CD8-positive, alpha-beta memory T cell (primary cell): ENCODE results near the gene CACNA1C. TPM values are rescaled to one million over a fixed set of nuclear protein-coding genes. Genes with fewer than 3 reads are reported as not detected.

ENCODE experiments used
- CTCF ChIA-PET: fragments of 350-600 bp; sonication (Branson Sonifier 250); formaldehyde crosslinking; loops from one replicate; lab custom pipeline; 2021; ENCODE audit warnings: antibody characterized with exemption; lab: Charles Lee
- POLR2A ChIA-PET: fragments of 350-600 bp; sonication (Branson Sonifier 250); formaldehyde crosslinking; loops from one replicate; lab custom pipeline; 2021; ENCODE audit warnings: antibody characterized with exemption; lab: Charles Lee
- DNase-seq, 5 donors: peaks; one replicate each; pipeline versions ENCODE4 v3.0.0 to v3.0.0-alpha.2; 2020 to 2022; ENCODE audit warnings: mixed read lengths in 1 of 5
- H3K27ac ChIP-seq: one replicate; pipeline ENCODE4 v1.7.0; 2013; ENCODE audit warnings: low read depth, mild to moderate bottlenecking, low read length, moderate library complexity
- H3K27me3 ChIP-seq: 2 replicates; pipeline ENCODE4 v1.7.0; 2013; ENCODE audit warnings: low read length, mild to moderate bottlenecking; ENCODE audit not compliant: insufficient read depth, poor library complexity, severe bottlenecking
- H3K36me3 ChIP-seq: 2 replicates; pipeline ENCODE4 v1.7.0; 2013; ENCODE audit warnings: mild to moderate bottlenecking, low read length, moderate library complexity; ENCODE audit not compliant: insufficient read depth
- H3K4me1 ChIP-seq: 2 replicates; pipeline ENCODE4 v1.7.0; 2013; ENCODE audit warnings: mild to moderate bottlenecking, low read length, moderate library complexity; ENCODE audit not compliant: insufficient read depth
- H3K4me3 ChIP-seq: 2 replicates; pipeline ENCODE4 v1.7.0; 2013; ENCODE audit warnings: mild to moderate bottlenecking, low read length
- H3K9me3 ChIP-seq: 2 replicates; pipeline ENCODE4 v1.7.0; 2013; ENCODE audit warnings: mild to moderate bottlenecking, low read length
- H3K27ac Mint-ChIP-seq, 8 donors: one replicate each; pipeline ENCODE4 v1.8.0; 2020 to 2021; ENCODE audit warnings: mixed read lengths in 8 of 8, mild to moderate bottlenecking in 6 of 8, inconsistent platforms in 3 of 8, moderate library complexity in 3 of 8
- H3K27me3 Mint-ChIP-seq, 2 donors: one replicate each; pipeline ENCODE4 v1.8.0; 2020 to 2021; ENCODE audit warnings: mixed read lengths in 2 of 2, mild to moderate bottlenecking in 1 of 2, moderate library complexity in 1 of 2
- H3K36me3 Mint-ChIP-seq, 3 donors: one replicate each; pipeline ENCODE4 v1.8.0; 2020 to 2021; ENCODE audit warnings: mixed read lengths in 3 of 3, inconsistent platforms in 1 of 3, mild to moderate bottlenecking in 1 of 3
- H3K4me1 Mint-ChIP-seq, 3 donors: one replicate each; pipeline ENCODE4 v1.8.0; 2020 to 2021; ENCODE audit warnings: mixed read lengths in 3 of 3, inconsistent platforms in 1 of 3, mild to moderate bottlenecking in 1 of 3
- H3K4me3 Mint-ChIP-seq, 7 donors: one replicate each; pipeline ENCODE4 v1.8.0; 2020 to 2021; ENCODE audit warnings: mixed read lengths in 7 of 7, mild to moderate bottlenecking in 6 of 7, moderate library complexity in 4 of 7, inconsistent platforms in 2 of 7
- H3K9me3 Mint-ChIP-seq, 5 donors: one replicate each; pipeline ENCODE4 v1.8.0; 2020 to 2022; ENCODE audit warnings: mixed read lengths in 5 of 5, mild to moderate bottlenecking in 3 of 5, moderate library complexity in 2 of 5, inconsistent platforms in 1 of 5
- polyA plus RNA-seq: library from polyadenylated mRNA; unstranded; fragments of 300-500 nt; fragmentation: Illumina TruSeq; gene quantifications from one replicate; pipeline ENCODE4 v1.2.3, GENCODE V29; 2021
- total RNA-seq, 2 experiments: library from RNA; stranded (reverse); gene quantifications; one replicate each; pipeline ENCODE4 v1.2.3, GENCODE V29; 2021

CACNA1C gene
- total and polyA plus RNA-seq, 3 experiments from 2014 or later: 0.04 to 0.10 (median 0.04) TPM

DNA sequence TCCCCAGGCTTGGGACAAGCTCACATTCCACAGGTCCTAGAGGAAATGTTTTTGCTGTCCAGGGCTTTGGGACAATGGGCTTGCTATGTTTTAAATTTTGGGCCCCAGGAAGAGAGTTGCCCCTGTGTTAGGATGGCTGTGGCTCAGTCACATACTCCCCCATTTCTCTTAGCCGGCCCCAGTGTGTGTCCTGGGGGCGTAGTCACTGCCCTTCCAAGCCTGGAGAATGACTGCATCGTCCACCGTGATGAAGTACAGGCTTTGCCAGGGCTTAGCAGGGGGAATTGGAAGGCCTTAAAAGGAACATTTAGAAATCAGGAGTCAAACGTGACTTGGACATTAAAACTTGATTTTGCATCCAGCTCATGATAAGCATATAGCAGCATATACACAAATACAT lies 293.6 kb downstream of the CACNA1C start:
- Histone ChIP-seq H3K4me1 (no peaks in the 10 kb centered on the region), H3K9me3 (no peaks in the 10 kb centered on the region), H3K27ac (no peak overlapping the region), H3K36me3 (no peaks in the 10 kb centered on the region), H3K27me3 (no peaks in the 10 kb centered on the region), H3K4me3 (no peak overlapping the region)
- Mint-ChIP-seq H3K36me3 (no peaks in the 10 kb centered on the region), H3K9me3 (no peaks in the 10 kb centered on the region), H3K27me3 (peaks cover 6 to 15% of the 10 kb centered on the region in 2 donors), H3K4me3 (no peak overlapping the region), H3K4me1 (no peaks in the 10 kb centered on the region), H3K27ac (no peak overlapping the region)
- ChIA-PET POLR2A (no interaction called here), CTCF (no interaction called here)
- no peak for DNase-seq

DNA sequence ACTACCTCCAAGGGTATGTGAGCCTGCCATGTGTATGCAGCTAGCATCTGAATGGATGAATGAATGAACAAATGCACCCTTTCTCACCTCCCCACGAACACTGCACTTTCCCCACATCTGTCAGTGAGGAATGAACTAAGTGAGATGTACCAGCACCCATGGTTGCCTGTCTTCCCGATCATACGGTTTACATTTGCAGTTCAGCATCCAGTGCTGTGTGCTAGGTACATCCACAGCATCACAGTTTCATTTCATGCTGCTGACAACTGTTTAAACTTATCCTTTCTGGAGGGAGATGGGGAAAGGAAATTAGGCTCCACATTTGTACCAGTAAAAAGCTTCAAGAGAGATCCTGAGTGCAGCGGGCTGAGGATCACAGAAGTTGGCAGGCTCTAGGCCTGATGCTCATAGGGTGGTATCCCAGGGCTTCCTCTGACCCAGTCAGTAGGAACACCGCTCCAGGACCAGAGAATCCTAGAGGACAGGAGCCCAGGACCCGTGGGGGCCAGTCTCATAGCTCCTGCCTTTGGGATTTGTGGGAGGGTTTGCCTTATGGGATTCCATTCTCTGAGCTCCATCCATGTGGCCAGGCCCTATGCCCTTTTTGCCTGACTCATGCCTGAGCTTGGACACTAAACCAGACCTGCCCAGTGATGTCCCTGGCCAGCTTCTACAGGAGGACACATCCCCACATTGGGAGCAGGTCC lies 294.5 kb downstream of the CACNA1C start:
- ChIA-PET POLR2A (no interaction called here), CTCF (no interaction called here)
- no peak overlapping the region for H3K27ac ChIP-seq
- H3K4me1 ChIP-seq: no peaks in the 10 kb centered on the region
- Mint-ChIP-seq H3K27me3 (peaks cover 8 to 19% of the 10 kb centered on the region in 2 donors), H3K4me3 (no peak overlapping the region), H3K9me3 (no peaks in the 10 kb centered on the region), H3K36me3 (no peaks in the 10 kb centered on the region), H3K4me1 (no peaks in the 10 kb centered on the region), H3K27ac (no peak overlapping the region)
- no peaks in the 10 kb centered on the region for H3K27me3 ChIP-seq
- no peaks in the 10 kb centered on the region for H3K36me3 ChIP-seq
- no peaks in the 10 kb centered on the region for H3K9me3 ChIP-seq
- no peak for DNase-seq
- H3K4me3 ChIP-seq: no peak overlapping the region

DNA sequence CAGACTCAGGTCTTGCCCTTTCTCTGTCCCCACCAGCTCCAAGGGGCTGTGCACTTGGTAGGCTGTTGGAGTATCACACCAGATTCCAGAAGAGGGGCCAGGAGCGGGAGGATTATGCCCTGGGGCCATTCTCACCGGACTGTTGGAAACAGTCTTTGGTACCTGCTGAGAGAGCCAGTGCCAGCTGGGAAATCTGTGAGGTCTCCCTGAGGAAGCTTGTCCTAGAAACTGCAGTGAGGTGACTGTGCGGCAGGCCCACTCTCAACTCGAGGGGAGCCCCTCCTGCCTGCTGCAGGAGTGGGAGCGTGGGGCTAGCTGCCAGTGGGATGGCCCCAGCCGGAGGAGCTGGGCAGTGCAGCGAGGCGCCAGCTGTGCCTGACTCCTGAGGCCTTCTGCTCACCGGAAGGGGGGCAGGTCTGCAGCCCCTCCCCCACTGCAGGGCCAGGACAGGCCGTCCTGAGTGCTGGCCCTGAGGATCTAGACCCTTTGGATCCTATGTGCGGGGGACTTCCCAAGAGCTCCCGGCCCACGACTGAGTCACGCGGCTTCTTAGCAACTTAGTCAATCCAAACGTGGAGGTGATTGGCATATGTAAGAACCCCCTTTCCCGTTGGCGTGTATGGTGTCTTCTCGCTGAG lies 295.2 kb downstream of the CACNA1C start:
- ChIA-PET CTCF (no interaction called here), POLR2A (no interaction called here)
- no peak overlapping the region for H3K4me3 Mint-ChIP-seq
- DNase-seq: no peak
- no peaks in the 10 kb centered on the region for H3K4me1 Mint-ChIP-seq
- no peaks in the 10 kb centered on the region for H3K4me1 ChIP-seq
- no peaks in the 10 kb centered on the region for H3K9me3 ChIP-seq
- no peaks in the 10 kb centered on the region for H3K36me3 Mint-ChIP-seq
- no peak overlapping the region for H3K27ac Mint-ChIP-seq
- peaks cover 10 to 24% of the 10 kb centered on the region in 2 donors for H3K27me3 Mint-ChIP-seq
- H3K9me3 Mint-ChIP-seq: no peaks in the 10 kb centered on the region
- H3K27ac ChIP-seq: no peak overlapping the region
- H3K4me3 ChIP-seq: no peak overlapping the region
- no peaks in the 10 kb centered on the region for H3K36me3 ChIP-seq
- H3K27me3 ChIP-seq: no peaks in the 10 kb centered on the region

DNA sequence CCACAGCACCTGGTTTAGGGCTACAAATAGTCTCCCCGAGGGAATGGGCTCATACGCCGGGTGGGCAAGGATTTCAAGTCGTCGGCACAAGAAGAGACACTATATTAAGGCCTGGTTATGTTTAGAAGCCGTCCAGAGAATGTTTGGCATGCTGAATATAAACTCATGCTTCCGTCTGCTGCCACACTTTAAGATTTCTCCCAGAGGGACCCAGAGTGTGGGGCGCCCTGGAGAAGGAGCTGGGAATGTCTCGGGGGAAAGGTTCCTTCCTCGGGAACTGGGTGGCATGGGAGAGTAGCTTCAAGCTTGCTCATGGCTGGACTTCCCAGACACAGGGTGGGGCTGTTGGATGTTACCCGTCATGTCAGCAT lies 295.7 kb downstream of the CACNA1C start:
- POLR2A ChIA-PET: no interaction called here
- Mint-ChIP-seq H3K4me1 (no peaks in the 10 kb centered on the region), H3K36me3 (no peaks in the 10 kb centered on the region), H3K27me3 (peaks cover 11 to 27% of the 10 kb centered on the region in 2 donors), H3K27ac (no peak overlapping the region), H3K9me3 (no peaks in the 10 kb centered on the region), H3K4me3 (no peak overlapping the region)
- no peaks in the 10 kb centered on the region for H3K36me3 ChIP-seq
- no peaks in the 10 kb centered on the region for H3K27me3 ChIP-seq
- no peaks in the 10 kb centered on the region for H3K4me1 ChIP-seq
- H3K4me3 ChIP-seq: no peak overlapping the region
- no peak overlapping the region for H3K27ac ChIP-seq
- CTCF ChIA-PET: no interaction called here
- DNase-seq: no peak
- no peaks in the 10 kb centered on the region for H3K9me3 ChIP-seq

DNA sequence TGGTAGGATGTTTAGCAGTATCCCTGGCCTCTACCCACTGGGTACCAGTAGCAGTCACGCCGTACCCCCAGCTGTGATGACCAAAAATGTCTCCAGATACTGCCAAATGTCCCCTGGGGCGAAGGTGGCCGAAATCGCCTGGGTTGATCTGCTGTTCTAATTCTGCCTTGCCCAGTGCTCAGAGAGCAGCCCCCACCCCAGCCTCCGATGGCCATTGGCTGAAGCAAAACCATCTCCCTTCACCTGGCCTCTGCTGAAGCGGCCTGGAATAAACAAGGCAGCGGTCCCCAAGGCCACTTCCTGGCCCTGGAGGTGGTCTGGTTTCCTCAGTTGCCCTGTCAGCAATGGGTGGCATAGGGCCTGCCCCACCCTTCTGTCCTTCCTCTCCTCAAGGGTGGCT lies 298.4 kb downstream of the CACNA1C start:
- Histone ChIP-seq H3K4me1 (no peaks in the 10 kb centered on the region), H3K36me3 (no peaks in the 10 kb centered on the region), H3K9me3 (no peaks in the 10 kb centered on the region), H3K4me3 (no peak overlapping the region), H3K27me3 (no peaks in the 10 kb centered on the region), H3K27ac (no peak overlapping the region)
- CTCF ChIA-PET: no interaction called here
- Mint-ChIP-seq H3K36me3 (no peaks in the 10 kb centered on the region), H3K27me3 (peaks cover 9 to 34% of the 10 kb centered on the region in 2 donors), H3K27ac (no peak overlapping the region), H3K4me1 (no peaks in the 10 kb centered on the region), H3K9me3 (no peaks in the 10 kb centered on the region), H3K4me3 (no peak overlapping the region)
- POLR2A ChIA-PET: no interaction called here
- no peak for DNase-seq

DNA sequence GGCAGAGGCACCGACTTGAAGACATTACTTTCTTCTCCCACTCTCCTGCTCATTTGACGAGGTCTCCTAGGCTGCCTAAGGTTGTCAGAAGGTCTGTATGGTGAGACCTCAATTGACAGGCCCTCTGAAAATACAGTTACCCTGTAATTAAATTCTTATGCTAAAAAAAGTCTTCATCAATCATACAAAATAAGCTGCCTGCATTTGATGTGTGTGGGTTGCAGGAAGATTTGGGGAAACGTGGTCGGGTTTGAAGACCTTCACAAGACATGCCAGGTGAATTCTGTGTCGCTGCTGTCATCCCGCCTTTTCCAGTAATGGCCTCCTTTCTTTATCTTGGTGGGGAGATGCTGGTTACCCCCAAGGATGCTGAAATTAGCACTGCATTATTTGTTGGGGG lies 299.4 kb downstream of the CACNA1C start:
- ChIA-PET POLR2A (no interaction called here), CTCF (no interaction called here)
- no peaks in the 10 kb centered on the region for H3K9me3 Mint-ChIP-seq
- H3K4me3 Mint-ChIP-seq: no peak overlapping the region
- no peak for DNase-seq
- Histone ChIP-seq H3K27ac (no peak overlapping the region), H3K36me3 (no peaks in the 10 kb centered on the region), H3K27me3 (no peaks in the 10 kb centered on the region), H3K4me3 (no peak overlapping the region), H3K4me1 (no peaks in the 10 kb centered on the region), H3K9me3 (no peaks in the 10 kb centered on the region)
- H3K27me3 Mint-ChIP-seq: peaks cover 9 to 33% of the 10 kb centered on the region in 2 donors
- H3K36me3 Mint-ChIP-seq: no peaks in the 10 kb centered on the region
- H3K27ac Mint-ChIP-seq: no peak overlapping the region
- no peaks in the 10 kb centered on the region for H3K4me1 Mint-ChIP-seq

DNA sequence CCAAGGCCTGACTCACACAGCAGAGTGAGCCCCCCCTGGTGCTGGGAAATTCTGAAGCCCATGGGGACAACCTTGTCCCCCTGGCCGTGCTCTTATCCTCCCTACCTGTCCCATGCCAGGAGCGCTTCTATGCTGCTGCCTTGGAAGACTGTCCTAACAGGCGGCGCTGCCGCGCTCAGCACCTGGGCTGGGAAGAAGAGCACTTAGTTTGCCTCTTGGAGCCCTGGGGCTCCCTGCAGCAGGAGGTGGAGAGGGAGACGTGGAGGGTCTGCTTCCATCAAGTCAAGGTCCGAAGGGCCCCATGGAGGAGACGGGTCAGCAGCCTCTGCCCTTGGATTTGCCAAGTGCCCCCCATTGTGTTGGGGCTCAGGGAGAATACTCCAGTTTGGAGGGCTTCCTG lies 300.5 kb downstream of the CACNA1C start:
- peaks cover 3 to 6% (median 5%) of the 10 kb centered on the region in 3 donors for H3K4me1 Mint-ChIP-seq

DNA sequence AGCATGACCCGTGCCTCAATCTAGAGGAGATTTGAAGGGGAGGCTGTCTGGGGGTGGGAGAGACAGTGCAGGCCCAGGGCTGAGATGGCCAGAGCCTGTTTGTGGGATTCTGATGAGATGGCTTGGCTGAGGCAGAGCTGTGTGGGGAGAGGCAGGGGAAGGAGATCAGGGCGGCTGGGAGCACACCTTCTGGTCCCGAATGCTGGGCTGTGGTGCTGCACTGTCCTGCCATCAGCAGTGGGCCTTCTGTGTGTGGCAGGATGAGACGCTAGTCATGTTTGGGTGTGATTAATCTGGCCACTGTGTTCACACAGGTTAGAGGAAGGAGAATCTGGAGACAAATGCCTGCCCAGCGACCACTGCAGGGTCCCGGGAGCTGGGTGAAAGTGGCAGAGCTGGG lies 300.9 kb downstream of the CACNA1C start:
- Mint-ChIP-seq H3K27ac (no peak overlapping the region), H3K4me3 (no peak overlapping the region), H3K27me3 (peaks cover 13 to 39% of the 10 kb centered on the region in 2 donors), H3K36me3 (no peaks in the 10 kb centered on the region), H3K4me1 (peaks cover 8 to 10% (median 9%) of the 10 kb centered on the region in 3 donors), H3K9me3 (no peaks in the 10 kb centered on the region)
- ChIA-PET CTCF (no interaction called here), POLR2A (no interaction called here)
- no peak for DNase-seq
- Histone ChIP-seq H3K4me1 (no peaks in the 10 kb centered on the region), H3K9me3 (no peaks in the 10 kb centered on the region), H3K36me3 (no peaks in the 10 kb centered on the region), H3K4me3 (no peak overlapping the region), H3K27ac (no peak overlapping the region), H3K27me3 (no peaks in the 10 kb centered on the region)

More for the DNA sequence above, 300.5 kb downstream of the CACNA1C start:
- Histone ChIP-seq H3K36me3 (no peaks in the 10 kb centered on the region), H3K4me3 (no peak overlapping the region), H3K9me3 (no peaks in the 10 kb centered on the region), H3K27ac (no peak overlapping the region), H3K27me3 (no peaks in the 10 kb centered on the region), H3K4me1 (no peaks in the 10 kb centered on the region)
- H3K9me3 Mint-ChIP-seq: no peaks in the 10 kb centered on the region
- no peaks in the 10 kb centered on the region for H3K36me3 Mint-ChIP-seq
- peaks cover 13 to 38% of the 10 kb centered on the region in 2 donors for H3K27me3 Mint-ChIP-seq
- H3K27ac Mint-ChIP-seq: no peak overlapping the region
- no peak for DNase-seq
- CTCF ChIA-PET: no interaction called here
- H3K4me3 Mint-ChIP-seq: no peak overlapping the region
- POLR2A ChIA-PET: no interaction called here
